ENCODE data around the gene FOXC1. TPM values are rescaled to one million over a fixed set of nuclear protein-coding genes. Genes with fewer than 3 reads are reported as not detected.

The FOXC1 gene
- total and polyA plus RNA-seq, 9 of the 15 experiments (the other 6 are each of a cell fraction or from before 2014, with no cell fraction given) = not detected

DNA sequence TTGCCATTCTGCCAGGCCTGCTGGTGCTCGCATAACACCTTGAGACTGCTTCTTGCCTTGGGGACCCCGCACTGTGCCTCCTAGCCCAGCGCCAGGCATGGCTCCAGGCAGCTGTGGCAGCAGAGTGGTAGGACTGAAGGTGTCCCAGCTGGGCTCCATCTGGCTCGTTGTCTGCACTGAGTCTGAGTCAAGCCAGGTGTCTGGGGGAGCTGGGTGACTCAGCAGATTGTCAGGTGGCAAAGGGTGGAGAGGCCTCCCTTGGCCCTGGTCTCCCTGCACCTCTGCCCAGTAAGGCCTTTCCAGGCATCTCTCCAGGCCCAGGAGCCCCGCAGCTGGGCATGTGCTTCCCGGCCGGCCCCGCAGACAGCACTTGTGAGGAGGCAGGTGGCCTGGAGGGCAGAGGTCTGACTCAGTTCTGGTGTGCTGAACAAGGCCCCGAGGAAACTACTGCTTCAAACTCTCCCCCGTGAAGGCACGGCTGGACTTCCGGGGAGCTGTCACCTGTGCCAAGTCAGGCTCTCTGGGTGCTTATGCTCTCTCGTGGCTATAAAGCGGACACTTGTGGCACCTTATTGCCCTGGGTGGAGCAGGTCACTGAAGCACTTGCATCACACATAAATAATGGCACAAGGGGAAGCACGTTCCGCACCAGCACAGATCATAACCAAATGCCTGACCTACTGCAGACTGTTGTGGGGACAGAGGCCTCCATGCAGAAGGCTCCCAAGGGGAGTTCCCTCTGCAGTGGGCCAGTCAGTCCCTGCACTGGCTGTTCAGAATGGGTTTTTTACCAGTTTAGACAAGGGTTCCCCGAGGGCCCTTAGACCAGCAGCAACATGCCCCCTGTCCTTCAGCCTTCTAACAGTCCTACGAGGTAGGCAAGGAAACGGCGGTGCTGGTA, 27.5 kb downstream of the FOXC1 start (continued):
- TF ChIP-seq DMBX1 (CRISPR knock-in tag; IDR thresholded peaks at IDR 0.05; ENCODE audit: borderline replicate concordance) = no peak
- no peak for TF ChIP-seq KHSRP (IDR thresholded peaks at IDR 0.05)
- TF ChIP-seq ZNF316 (IDR thresholded peaks at IDR 0.05) = peak; percentile 46; the same call in 1 of the 2 replicates

DNA sequence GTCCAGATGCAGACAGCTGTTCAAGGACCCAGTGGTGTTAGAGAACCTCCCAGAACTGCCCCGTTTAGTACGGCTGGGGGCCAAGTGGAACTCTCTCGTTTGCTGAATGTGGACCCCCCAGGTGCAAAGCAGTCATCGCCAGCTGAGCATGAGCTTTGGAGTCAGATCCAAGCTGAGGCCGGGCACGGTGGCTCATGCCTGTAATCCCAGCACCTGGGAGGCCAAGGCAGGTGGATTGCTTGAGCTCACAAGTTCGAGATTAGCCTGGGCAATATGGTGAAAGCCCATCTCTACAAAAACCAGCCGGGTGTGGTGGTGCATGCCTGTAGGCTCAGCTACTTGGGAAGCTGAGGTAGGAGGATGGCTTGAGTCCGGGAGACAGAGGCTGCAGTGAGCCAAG, 29.7 kb downstream of the FOXC1 start:
- ATAC-seq = no peak
- in situ Hi-C loops (cut with MboI) = no loop called here
- no peak overlapping the region for H2AFZ ChIP-seq (ENCODE audit: low read depth, low read length)
- POLR2A ChIA-PET = interaction anchor here (1.6 kb wide), 1 partner anchor 9 kb away, joined by 4 read pairs; no protein-coding TSS in a partner anchor
- no peak overlapping the region for H3K4me3 ChIP-seq
- CTCF ChIA-PET (ENCODE audit: low intra/inter-chr PET ratio) = no interaction called here
- H3K27me3 ChIP-seq (ENCODE audit: control insufficient read depth in 2 of 2, insufficient read depth in 2 of 2, low read length in 2 of 2) = peaks cover 14 to 80% of the 10 kb centered on the region in 2 experiments; a peak in 4 of 5 replicates
- H4K20me1 ChIP-seq (replicated peaks; ENCODE audit: control insufficient read depth, insufficient read depth, low read length) = peaks cover 21% of the 10 kb centered on the region
- no peaks in the 10 kb centered on the region for H3K79me2 ChIP-seq (ENCODE audit: control insufficient read depth, insufficient read depth, low read length)
- DNase-seq (ENCODE audit: extremely low read depth in 1 of 4, low spot score in 3 of 4) = no peak
- WGBS (ENCODE audit: insufficient coverage, low coverage, missing lambda C conversion rate) = 6% methylated on average over 9 of the region's 9 CpGs
- intact Hi-C loops (cut with micrococcal nuclease) = no loop called here
- no peak overlapping the region for H3K9ac ChIP-seq (ENCODE audit: insufficient read depth in 1 of 2, low read depth in 2 of 2, low read length in 2 of 2)
- no peaks in the 10 kb centered on the region for H3K36me3 ChIP-seq (ENCODE audit: control insufficient read depth, insufficient read depth, low read length)
- peaks cover 0 to 8% of the 10 kb centered on the region in 2 experiments; a peak in 1 of 5 replicates for H3K4me1 ChIP-seq (replicated peaks in 1 of 2; ENCODE audit: control insufficient read depth in 2 of 2, insufficient read depth in 2 of 2, low read length in 2 of 2)
- no peaks in the 10 kb centered on the region for H3K9me1 ChIP-seq (ENCODE audit: control insufficient read depth, insufficient read depth, low read length)
- H3K27ac ChIP-seq (ENCODE audit: extremely low read depth, low read depth, low read length) = no peak overlapping the region
- no peaks in the 10 kb centered on the region for H3K9me3 ChIP-seq (replicated peaks; ENCODE audit: control insufficient read depth, insufficient read depth, low read depth, low read length)
- no TSS peak for BruUV-seq (replicated peaks)
- H3K4me2 ChIP-seq (ENCODE audit: insufficient read depth, low read length) = no peak overlapping the region
- peak; percentile 52 for FAIRE-seq
- TF ChIP-seq, protein P1, sequence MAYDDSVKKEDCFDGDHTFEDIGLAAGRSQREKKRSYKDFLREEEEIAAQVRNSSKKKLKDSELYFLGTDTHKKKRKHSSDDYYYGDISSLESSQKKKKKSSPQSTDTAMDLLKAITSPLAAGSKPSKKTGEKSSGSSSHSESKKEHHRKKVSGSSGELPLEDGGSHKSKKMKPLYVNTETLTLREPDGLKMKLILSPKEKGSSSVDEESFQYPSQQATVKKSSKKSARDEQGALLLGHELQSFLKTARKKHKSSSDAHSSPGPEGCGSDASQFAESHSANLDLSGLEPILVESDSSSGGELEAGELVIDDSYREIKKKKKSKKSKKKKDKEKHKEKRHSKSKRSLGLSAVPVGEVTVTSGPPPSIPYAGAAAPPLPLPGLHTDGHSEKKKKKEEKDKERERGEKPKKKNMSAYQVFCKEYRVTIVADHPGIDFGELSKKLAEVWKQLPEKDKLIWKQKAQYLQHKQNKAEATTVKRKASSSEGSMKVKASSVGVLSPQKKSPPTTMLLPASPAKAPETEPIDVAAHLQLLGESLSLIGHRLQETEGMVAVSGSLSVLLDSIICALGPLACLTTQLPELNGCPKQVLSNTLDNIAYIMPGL (CRISPR knock-in tag; IDR thresholded peaks at IDR 0.05) = no peak
- TF ChIP-seq ZBTB17 (CRISPR knock-in tag; IDR thresholded peaks at IDR 0.05) (no peak), TAF7 (tag; IDR thresholded peaks at IDR 0.05) (no peak), ZNF445 (CRISPR knock-in tag; IDR thresholded peaks at IDR 0.05; ENCODE audit: low read depth) (no peak), ZNF263 (CRISPR knock-in tag; IDR thresholded peaks at IDR 0.05; ENCODE audit: borderline replicate concordance) (no peak)
- TF ChIP-seq, protein P2, sequence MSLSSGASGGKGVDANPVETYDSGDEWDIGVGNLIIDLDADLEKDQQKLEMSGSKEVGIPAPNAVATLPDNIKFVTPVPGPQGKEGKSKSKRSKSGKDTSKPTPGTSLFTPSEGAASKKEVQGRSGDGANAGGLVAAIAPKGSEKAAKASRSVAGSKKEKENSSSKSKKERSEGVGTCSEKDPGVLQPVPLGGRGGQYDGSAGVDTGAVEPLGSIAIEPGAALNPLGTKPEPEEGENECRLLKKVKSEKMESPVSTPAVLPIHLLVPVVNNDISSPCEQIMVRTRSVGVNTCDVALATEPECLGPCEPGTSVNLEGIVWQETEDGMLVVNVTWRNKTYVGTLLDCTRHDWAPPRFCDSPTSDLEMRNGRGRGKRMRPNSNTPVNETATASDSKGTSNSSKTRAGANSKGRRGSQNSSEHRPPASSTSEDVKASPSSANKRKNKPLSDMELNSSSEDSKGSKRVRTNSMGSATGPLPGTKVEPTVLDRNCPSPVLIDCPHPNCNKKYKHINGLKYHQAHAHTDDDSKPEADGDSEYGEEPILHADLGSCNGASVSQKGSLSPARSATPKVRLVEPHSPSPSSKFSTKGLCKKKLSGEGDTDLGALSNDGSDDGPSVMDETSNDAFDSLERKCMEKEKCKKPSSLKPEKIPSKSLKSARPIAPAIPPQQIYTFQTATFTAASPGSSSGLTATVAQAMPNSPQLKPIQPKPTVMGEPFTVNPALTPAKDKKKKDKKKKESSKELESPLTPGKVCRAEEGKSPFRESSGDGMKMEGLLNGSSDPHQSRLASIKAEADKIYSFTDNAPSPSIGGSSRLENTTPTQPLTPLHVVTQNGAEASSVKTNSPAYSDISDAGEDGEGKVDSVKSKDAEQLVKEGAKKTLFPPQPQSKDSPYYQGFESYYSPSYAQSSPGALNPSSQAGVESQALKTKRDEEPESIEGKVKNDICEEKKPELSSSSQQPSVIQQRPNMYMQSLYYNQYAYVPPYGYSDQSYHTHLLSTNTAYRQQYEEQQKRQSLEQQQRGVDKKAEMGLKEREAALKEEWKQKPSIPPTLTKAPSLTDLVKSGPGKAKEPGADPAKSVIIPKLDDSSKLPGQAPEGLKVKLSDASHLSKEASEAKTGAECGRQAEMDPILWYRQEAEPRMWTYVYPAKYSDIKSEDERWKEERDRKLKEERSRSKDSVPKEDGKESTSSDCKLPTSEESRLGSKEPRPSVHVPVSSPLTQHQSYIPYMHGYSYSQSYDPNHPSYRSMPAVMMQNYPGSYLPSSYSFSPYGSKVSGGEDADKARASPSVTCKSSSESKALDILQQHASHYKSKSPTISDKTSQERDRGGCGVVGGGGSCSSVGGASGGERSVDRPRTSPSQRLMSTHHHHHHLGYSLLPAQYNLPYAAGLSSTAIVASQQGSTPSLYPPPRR (CRISPR knock-in tag; IDR thresholded peaks at IDR 0.05; ENCODE audit: borderline replicate concordance) = no peak

Measured in K562 (cell line).